ENCODE data around the gene MGLL.

The MGLL gene

GRCh38 chr3:127787571-127788365 lies 34.5 kb downstream of the MGLL start:
- no peak for FAIRE-seq

- FAIRE-seq: no peak
Measured at GRCh38 chr3:127787071-127787490, 35.2 kb downstream of the MGLL start.

- no peak for FAIRE-seq
Measured at GRCh38 chr3:127786353-127787070, 35.8 kb downstream of the MGLL start.

- no peak for FAIRE-seq
Measured at GRCh38 chr3:127785711-127786265, 36.5 kb downstream of the MGLL start.

GRCh38 chr3:127784865-127785710 lies 37.2 kb downstream of the MGLL start:
- no peak for FAIRE-seq

GRCh38 chr3:127784283-127784682 lies 38.0 kb downstream of the MGLL start:
- no peak for FAIRE-seq

- FAIRE-seq: no peak
Measured at GRCh38 chr3:127783642-127784160, 38.6 kb downstream of the MGLL start.

GRCh38 chr3:127783166-127783565 lies 39.1 kb downstream of the MGLL start:
- no peak for FAIRE-seq

GRCh38 chr3:127781411-127782001 lies 40.8 kb downstream of the MGLL start:
- FAIRE-seq: no peak

GRCh38 chr3:127780536-127781400 lies 41.5 kb downstream of the MGLL start:
- FAIRE-seq: no peak

DNA sequence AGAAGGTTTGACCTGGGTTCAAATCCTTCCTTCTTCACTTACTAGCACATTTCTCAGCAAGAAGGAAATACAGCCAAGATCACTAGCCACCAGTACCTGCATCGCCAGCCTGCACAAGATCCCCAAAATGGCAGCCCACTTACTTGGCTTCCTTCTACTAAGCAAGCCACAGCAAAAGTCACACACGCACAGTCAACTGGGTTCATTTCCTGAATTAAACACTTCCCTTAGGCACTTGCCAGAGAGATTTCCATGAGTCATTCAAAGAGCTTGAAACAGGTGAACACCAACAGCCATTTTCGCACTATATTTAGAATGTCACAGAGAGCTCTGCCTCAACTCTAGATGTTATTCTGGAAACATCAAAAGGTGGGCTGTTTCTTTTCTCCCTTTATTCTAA lies 42.6 kb downstream of the MGLL start:
- FAIRE-seq: no peak

DNA sequence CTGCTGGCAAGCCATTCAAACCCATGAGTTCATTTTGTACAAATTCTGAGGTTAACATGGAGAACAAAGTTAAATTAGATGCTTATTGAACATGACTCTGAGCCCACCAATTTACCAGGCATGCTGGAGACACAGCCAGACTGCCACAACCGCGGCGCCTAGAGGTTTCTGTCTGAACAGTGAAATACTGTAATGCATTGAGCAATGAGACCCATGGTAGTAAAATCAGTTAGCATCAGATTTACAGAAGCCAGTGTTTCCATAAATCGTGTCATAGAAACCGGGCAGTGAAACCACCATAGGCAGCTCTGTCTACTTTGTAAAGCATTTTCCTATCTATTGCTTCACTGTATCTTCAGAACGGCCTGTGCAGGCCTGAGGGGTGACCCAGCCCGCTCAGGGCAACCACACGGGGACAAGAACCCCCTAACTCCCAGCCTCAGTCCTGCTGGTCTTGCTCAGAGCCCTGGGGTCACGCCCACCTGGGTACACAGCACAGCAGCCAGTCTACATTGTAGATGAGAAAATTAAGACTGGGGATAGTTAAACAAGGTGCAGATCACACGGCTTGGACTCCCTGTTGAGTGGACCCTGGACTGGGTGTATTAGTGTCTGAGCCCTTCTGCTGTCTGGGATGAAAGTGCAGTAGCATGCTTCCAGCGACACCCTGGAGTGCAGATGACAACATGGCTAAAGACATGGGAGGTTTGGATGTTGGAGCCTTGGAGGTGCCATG lies 44.2 kb downstream of the MGLL start:
- FAIRE-seq: no peak

GRCh38 chr3:127777332-127777731 lies 45.0 kb downstream of the MGLL start:
- no peak for FAIRE-seq

GRCh38 chr3:127776347-127776746 lies 46.0 kb downstream of the MGLL start:
- no peak for FAIRE-seq

DNA sequence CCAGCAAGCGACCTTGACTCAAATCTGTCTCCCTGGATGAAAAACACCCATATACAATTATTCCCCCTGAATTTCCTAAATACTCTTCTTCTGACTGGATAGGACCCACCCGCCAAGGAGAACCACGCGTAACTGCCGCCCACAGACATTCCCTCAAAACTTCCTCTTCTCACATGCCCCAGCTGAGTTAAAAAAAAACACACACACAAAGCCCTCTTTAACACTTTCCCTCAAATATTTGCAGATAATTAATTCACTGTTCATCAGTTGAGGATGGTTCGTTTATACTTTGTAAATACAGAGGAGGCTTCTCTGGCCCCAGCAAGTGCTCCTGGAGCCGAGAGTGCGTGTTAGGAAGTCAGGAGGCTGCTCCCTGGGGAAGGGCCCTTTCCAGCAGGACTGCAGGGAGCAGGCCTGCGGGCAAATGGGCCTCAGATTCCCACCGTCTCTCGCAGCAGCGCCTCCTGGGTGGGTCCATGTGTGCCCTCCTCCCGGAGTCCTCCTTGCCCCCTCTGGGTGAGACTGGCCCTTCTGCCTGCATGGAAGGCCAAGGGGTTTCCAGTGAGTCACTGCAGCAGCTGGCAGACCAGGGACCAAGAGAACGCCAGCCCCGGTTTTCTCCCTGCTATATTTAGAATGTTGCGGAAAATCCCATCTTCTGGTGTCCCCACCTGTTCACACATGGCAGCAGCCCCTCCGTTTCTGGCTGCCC lies 46.8 kb downstream of the MGLL start:
- FAIRE-seq: no peak

- FAIRE-seq: no peak
Measured at GRCh38 chr3:127774647-127775046, 47.7 kb downstream of the MGLL start.

DNA sequence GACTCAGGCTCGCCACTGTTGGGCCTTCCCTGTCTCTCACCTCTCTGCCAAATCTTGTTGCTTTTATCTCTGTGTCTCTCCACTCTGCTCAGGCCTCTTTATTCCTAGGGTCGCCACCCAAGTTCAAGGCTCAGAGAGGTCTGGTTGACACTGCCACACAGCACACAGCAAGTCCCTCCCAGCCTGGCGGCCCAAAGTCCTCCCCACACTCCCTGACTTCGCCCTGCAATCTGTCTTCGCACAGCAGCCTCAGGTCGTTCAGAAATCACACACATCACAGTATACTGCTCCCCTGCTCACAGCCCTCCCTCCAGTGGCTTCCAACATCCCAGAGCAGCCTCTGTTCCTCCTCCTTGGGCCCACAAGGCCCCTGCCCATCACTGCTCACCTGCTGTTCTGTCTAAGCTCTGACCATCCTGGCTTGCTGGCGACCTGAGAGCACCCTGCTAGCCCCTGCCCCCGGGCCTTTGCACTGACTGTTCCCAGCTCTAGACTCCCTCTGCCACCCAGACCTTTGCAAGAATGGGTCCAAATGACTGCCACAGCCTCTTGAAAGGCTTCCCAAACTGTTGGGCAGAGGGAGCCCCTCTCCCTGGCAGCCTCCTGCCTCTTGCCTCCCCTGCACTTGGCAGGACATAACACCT lies 48.4 kb downstream of the MGLL start:
- FAIRE-seq: no peak

- no peak for FAIRE-seq
Measured at GRCh38 chr3:127772827-127773751, 49.2 kb downstream of the MGLL start.

All from colon (tissue), 2 donors.